GM19099 (cell line): Measurements from ENCODE around the gene C20orf204.

Source experiments
- POLR2A ChIP-seq: IDR thresholded peaks from 3 replicates; pipeline ENCODE4 v1.6.1; 2011; ENCODE audit warnings: low read depth; ENCODE audit not compliant: insufficient read length; ENCODE audit errors: extremely low read depth

The C20orf204 gene

GRCh38 chr20:64036346-64037198 lies 590 bp downstream of the C20orf204 start:
- no peak for TF ChIP-seq POLR2A

- TF ChIP-seq POLR2A = no peak
These were observed 1.2 kb downstream of the C20orf204 start for GRCh38 chr20:64037199-64037497.

- peak; percentile 34 for TF ChIP-seq POLR2A
These were observed 1.7 kb downstream of the C20orf204 start for GRCh38 chr20:64037498-64038213.

GRCh38 chr20:64038224-64038564 lies 2.2 kb downstream of the C20orf204 start:
- peak; percentile 13 for TF ChIP-seq POLR2A

GRCh38 chr20:64038565-64039292 lies 2.7 kb downstream of the C20orf204 start:
- peak; percentile 45 for TF ChIP-seq POLR2A

- no peak for TF ChIP-seq POLR2A
These were observed 3.5 kb downstream of the C20orf204 start for GRCh38 chr20:64039293-64040160.

- no peak for TF ChIP-seq POLR2A
These were observed 4.5 kb downstream of the C20orf204 start for GRCh38 chr20:64040231-64041039.

- TF ChIP-seq POLR2A = no peak
These were observed 5.2 kb downstream of the C20orf204 start for GRCh38 chr20:64041040-64041780.

- no peak for TF ChIP-seq POLR2A
These were observed 5.7 kb downstream of the C20orf204 start for GRCh38 chr20:64041781-64042053.

GRCh38 chr20:64042054-64042781 lies 6.2 kb downstream of the C20orf204 start:
- TF ChIP-seq POLR2A = peak; percentile 42

- TF ChIP-seq POLR2A = no peak
These were observed 7.8 kb downstream of the C20orf204 start for GRCh38 chr20:64043768-64044167.

- TF ChIP-seq POLR2A = no peak
These were observed 8.7 kb downstream of the C20orf204 start for GRCh38 chr20:64044484-64045247.

GRCh38 chr20:64045346-64046011 lies 9.5 kb downstream of the C20orf204 start:
- TF ChIP-seq POLR2A = no peak
